Small intestine (tissue), 7 donors: Measurements from ENCODE around the gene DNAJB8. TPM values are rescaled to one million over a fixed set of nuclear protein-coding genes. Genes with fewer than 3 reads are reported as not detected.

Experiments
- DNase-seq, 2 donors: peaks; one replicate each; pipeline versions ENCODE4 v3.0.0 to v3.0.0-alpha.2; 2013
- FAIRE-seq: peaks from 2 replicates; lab custom pipeline; 2012; peaks lifted over from hg19 to GRCh38; lab: Jason Lieb, UNC
- H3K27ac ChIP-seq, 3 donors: one replicate each; pipeline ENCODE4 v1.5.1; 2013; ENCODE audit warnings: low read length in 2 of 3, mild to moderate bottlenecking in 2 of 3, control low read depth in 1 of 3, inconsistent platforms in 1 of 3, low read depth in 1 of 3, moderate library complexity in 1 of 3
- H3K27me3 ChIP-seq, 3 donors: one replicate each; pipeline ENCODE4 v1.6.1; 2013; ENCODE audit warnings: low read length in 3 of 3, inconsistent platforms in 1 of 3; ENCODE audit not compliant: control insufficient read depth in 3 of 3, insufficient read depth in 3 of 3
- H3K36me3 ChIP-seq, 3 donors: one replicate each; pipeline ENCODE4 v1.6.1; 2013; ENCODE audit warnings: low read length in 3 of 3, inconsistent platforms in 1 of 3, low read depth in 1 of 3, mild to moderate bottlenecking in 1 of 3, moderate library complexity in 1 of 3; ENCODE audit not compliant: control insufficient read depth in 3 of 3, insufficient read depth in 2 of 3
- H3K4me1 ChIP-seq, 3 donors: one replicate each; pipeline ENCODE4 v1.6.1; 2013; ENCODE audit warnings: low read length in 2 of 3, inconsistent platforms in 1 of 3, low read depth in 1 of 3, mild to moderate bottlenecking in 1 of 3, moderate library complexity in 1 of 3; ENCODE audit not compliant: control insufficient read depth in 3 of 3, insufficient read depth in 2 of 3
- H3K4me3 ChIP-seq, 3 donors: one replicate each; pipeline ENCODE4 v1.5.1; 2013; ENCODE audit warnings: low read length in 3 of 3, control low read depth in 1 of 3, inconsistent platforms in 1 of 3, low read depth in 1 of 3, mild to moderate bottlenecking in 1 of 3, moderate library complexity in 1 of 3
- H3K9me3 ChIP-seq, 2 donors: one replicate each; pipeline ENCODE4 v1.6.1; 2013; ENCODE audit warnings: low read depth in 1 of 2, low read length in 1 of 2; ENCODE audit not compliant: control insufficient read depth in 2 of 2, insufficient read depth in 1 of 2
- WGBS, 3 donors: extraction: QIAGEN DNeasy Blood & Tissue Kit; methylation state at CpG; one replicate each; pipeline ENCODE4 v1.1.7; 2013; 5-methylcytosine and 5-hydroxymethylcytosine counted together
- polyA plus RNA-seq, 4 donors: library from polyadenylated mRNA; stranded (reverse) in 3 of 4; unstranded in 1 of 4; fragments of 200-250 nt in 3 of 4; fragments of 120-200 nt in 1 of 4; gene quantifications; one replicate each; pipeline versions ENCODE4 v1.2.1 to v1.2.3, GENCODE V29; 2013
- donor health status: healthy with polysubstance abuse.
- donor health status: control.
- donor health status: control.
- donor health status: Bipolar disorder and iron deficiency.
- donor health status: healthy.

The DNAJB8 gene
- polyA plus RNA-seq, 4 donors: not detected

GRCh38 chr3:128470134-128470899 lies 3.6 kb upstream of the DNAJB8 start:
- peaks cover 3 to 42% (median 7%) of the 10 kb centered on the region in 3 donors for H3K27me3 ChIP-seq
- no peak for DNase-seq

GRCh38 chr3:128469556-128469955 lies 2.9 kb upstream of the DNAJB8 start:
- Histone ChIP-seq H3K9me3 (no peaks in the 10 kb centered on the region), H3K36me3 (no peaks in the 10 kb centered on the region), H3K27ac (no peak overlapping the region), H3K4me3 (no peak overlapping the region), H3K27me3 (peaks cover 3 to 44% (median 7%) of the 10 kb centered on the region in 3 donors), H3K4me1 (no peaks in the 10 kb centered on the region)
- WGBS, 3 donors: 76 to 83% (median 78%) methylated on average over 6 of the region's 6 CpGs
- no peak for DNase-seq
- FAIRE-seq: no peak

More at GRCh38 chr3:128470134-128470899, 3.6 kb upstream of the DNAJB8 start:
- no peak overlapping the region for H3K4me3 ChIP-seq
- H3K9me3 ChIP-seq: no peaks in the 10 kb centered on the region
- 51 to 69% (median 67%) methylated on average over 13 of the region's 13 CpGs for WGBS, 3 donors
- no peaks in the 10 kb centered on the region for H3K4me1 ChIP-seq
- H3K36me3 ChIP-seq: no peaks in the 10 kb centered on the region
- no peak for FAIRE-seq
- no peak overlapping the region for H3K27ac ChIP-seq

- Histone ChIP-seq H3K36me3 (no peaks in the 10 kb centered on the region), H3K4me1 (no peaks in the 10 kb centered on the region), H3K9me3 (no peaks in the 10 kb centered on the region), H3K4me3 (no peak overlapping the region), H3K27me3 (peaks cover 3 to 43% (median 7%) of the 10 kb centered on the region in 3 donors), H3K27ac (no peak overlapping the region)
- WGBS, 3 donors: 87 to 92% (median 89%) methylated on average over 10 of the region's 10 CpGs
- FAIRE-seq: no peak
- no peak for DNase-seq
Observed at GRCh38 chr3:128468791-128469527, 2.3 kb upstream of the DNAJB8 start.

- H3K27me3 ChIP-seq: peaks cover 3 to 38% (median 7%) of the 10 kb centered on the region in 3 donors
- FAIRE-seq: no peak
Observed at GRCh38 chr3:128468285-128468790, 1.6 kb upstream of the DNAJB8 start.

GRCh38 chr3:128464702-128465101 lies 2.0 kb downstream of the DNAJB8 start:
- Histone ChIP-seq H3K4me3 (no peak overlapping the region), H3K9me3 (no peaks in the 10 kb centered on the region), H3K4me1 (no peaks in the 10 kb centered on the region), H3K27ac (no peak overlapping the region), H3K27me3 (peaks cover 0 to 15% (median 0%) of the 10 kb centered on the region in 3 donors), H3K36me3 (no peaks in the 10 kb centered on the region)
- WGBS, 3 donors: 21 to 32% (median 30%) methylated on average over 1 of the region's 1 CpG
- DNase-seq (no peak), FAIRE-seq (no peak)

More at GRCh38 chr3:128468285-128468790, 1.6 kb upstream of the DNAJB8 start:
- WGBS, 3 donors: 70 to 78% (median 74%) methylated on average over 16 to 17 of the region's 17 CpGs
- Histone ChIP-seq H3K4me1 (no peaks in the 10 kb centered on the region), H3K27ac (no peak overlapping the region), H3K4me3 (no peak overlapping the region), H3K36me3 (no peaks in the 10 kb centered on the region), H3K9me3 (no peaks in the 10 kb centered on the region)
- no peak for DNase-seq

- FAIRE-seq (no peak), DNase-seq (no peak)
- Histone ChIP-seq H3K27ac (no peak overlapping the region), H3K4me1 (no peaks in the 10 kb centered on the region), H3K4me3 (no peak overlapping the region), H3K27me3 (peaks cover 0 to 15% (median 0%) of the 10 kb centered on the region in 3 donors), H3K9me3 (no peaks in the 10 kb centered on the region), H3K36me3 (no peaks in the 10 kb centered on the region)
- 55 to 75% (median 60%) methylated on average over 7 of the region's 7 CpGs for WGBS, 3 donors
Observed at GRCh38 chr3:128464188-128464587, 2.5 kb downstream of the DNAJB8 start.

GRCh38 chr3:128463771-128464170 lies 2.9 kb downstream of the DNAJB8 start:
- DNase-seq: no peak
- 82 to 91% (median 84%) methylated on average over 10 of the region's 10 CpGs for WGBS, 3 donors
- H3K36me3 ChIP-seq: no peaks in the 10 kb centered on the region
- no peak overlapping the region for H3K4me3 ChIP-seq
- H3K27ac ChIP-seq: no peak overlapping the region
- H3K9me3 ChIP-seq: no peaks in the 10 kb centered on the region
- FAIRE-seq: no peak
- peaks cover 0 to 15% (median 0%) of the 10 kb centered on the region in 3 donors for H3K27me3 ChIP-seq
- H3K4me1 ChIP-seq: no peaks in the 10 kb centered on the region

- peaks cover 0 to 15% (median 0%) of the 10 kb centered on the region in 3 donors for H3K27me3 ChIP-seq
- H3K9me3 ChIP-seq: no peaks in the 10 kb centered on the region
- 58 to 71% (median 59%) methylated on average over 10 to 11 of the region's 11 CpGs for WGBS, 3 donors
- H3K36me3 ChIP-seq: no peaks in the 10 kb centered on the region
- no peaks in the 10 kb centered on the region for H3K4me1 ChIP-seq
- DNase-seq: no peak
- H3K27ac ChIP-seq: no peak overlapping the region
- no peak overlapping the region for H3K4me3 ChIP-seq
- FAIRE-seq: no peak
Observed at GRCh38 chr3:128463354-128463753, 3.3 kb downstream of the DNAJB8 start.
